Measurements from ENCODE around the gene CTSA.
A peak's percentile ranks its signal among the peaks of the same experiment; 100 is the strongest.

Gene CTSA

DNA sequence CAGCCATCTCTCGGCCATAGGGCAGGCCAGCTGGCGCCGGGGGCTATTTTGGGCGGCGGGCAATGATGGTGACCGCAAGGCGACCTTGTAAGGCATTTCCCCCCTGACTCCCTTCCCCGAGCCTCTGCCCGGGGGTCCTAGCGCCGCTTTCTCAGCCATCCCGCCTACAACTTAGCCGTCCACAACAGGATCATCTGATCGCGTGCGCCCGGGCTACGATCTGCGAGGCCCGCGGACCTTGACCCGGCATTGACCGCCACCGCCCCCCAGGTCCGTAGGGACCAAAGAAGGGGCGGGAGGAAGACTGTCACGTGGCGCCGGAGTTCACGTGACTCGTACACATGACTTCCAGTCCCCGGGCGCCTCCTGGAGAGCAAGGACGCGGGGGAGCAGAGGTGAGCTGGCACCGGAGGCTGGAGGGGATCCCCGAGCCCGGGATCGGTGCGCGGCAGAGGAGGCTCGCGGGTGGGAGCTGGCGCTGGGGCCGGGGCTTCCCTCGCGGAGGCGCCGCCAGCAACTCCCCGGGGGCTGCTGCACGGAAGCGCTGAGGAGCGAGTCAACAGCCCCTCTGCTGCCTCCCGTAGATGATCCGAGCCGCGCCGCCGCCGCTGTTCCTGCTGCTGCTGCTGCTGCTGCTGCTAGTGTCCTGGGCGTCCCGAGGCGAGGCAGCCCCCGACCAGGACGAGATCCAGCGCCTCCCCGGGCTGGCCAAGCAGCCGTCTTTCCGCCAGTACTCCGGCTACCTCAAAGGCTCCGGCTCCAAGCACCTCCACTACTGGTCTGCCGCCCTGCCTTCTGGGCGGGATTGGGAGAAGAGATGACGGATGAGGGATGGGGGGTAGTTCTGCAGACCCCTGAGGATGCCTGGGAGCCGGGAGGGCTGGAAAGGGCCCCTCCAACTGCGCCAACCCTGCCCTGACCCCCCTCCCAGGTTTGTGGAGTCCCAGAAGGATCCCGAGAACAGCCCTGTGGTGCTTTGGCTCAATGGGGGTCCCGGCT, at the start of gene CTSA, which contains the start of gene NEURL2:
Gene CTSA, plus strand, starts transcription at position 351 of the 999 bp plus-strand sequence. Its CDS starts 234 bp downstream, at position 585.
Gene NEURL2, minus strand, starts transcription at position 224 of the 999 bp plus-strand sequence. Its CDS starts 217 bp downstream, at position 7.
- H3K27ac Mint-ChIP-seq = peak within 1 kb of the TSS; percentile 95 to 97
- H3K9me3 Mint-ChIP-seq = no peaks in the 10 kb centered on the region
- DNase-seq (peak; percentile 83 to 87), ATAC-seq (peak; percentile 80)
- peak within 1 kb of the TSS; percentile 94 to 95 for H3K4me3 Mint-ChIP-seq
- H3K27me3 Mint-ChIP-seq = no peaks in the 10 kb centered on the region
- peaks cover 60% of the 10 kb centered on the region for H3K4me1 Mint-ChIP-seq

DNA sequence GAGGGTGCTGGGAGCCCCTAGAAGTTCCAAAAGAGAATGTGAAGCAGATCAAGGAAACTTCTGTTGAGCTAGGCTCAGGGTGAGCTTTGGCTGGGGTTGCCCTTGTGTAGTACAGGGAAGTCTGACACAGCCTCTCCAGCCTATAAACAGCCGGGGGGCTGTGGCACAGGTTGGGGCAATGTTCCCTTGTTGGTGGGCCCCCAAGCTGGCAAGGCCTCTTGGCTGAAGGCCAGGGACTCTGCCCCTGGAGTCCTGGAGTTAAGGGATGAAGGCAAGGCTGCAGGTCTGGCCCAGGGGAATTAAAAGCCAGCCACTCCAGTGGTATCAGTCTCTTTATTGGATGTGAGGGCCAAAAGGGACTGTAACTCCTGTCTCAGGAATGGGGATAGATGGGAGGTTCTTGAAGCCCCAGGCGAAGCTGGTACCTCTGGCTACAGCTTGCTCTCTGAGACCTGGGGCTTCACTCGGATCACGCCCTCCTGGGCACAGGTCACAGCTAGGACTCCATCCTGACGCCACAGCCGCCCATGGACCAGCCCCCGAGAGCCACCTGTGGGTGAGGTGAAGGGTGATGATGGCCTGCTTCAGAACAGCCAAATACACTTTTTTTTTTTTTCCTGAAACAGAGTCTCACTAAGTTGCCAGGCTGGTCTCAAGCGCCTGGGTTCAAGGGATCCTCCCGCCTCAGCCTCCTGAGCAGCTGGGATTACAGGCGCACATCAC, 49.6 kb upstream of the CTSA start:
- no peak overlapping the region for H3K4me3 Mint-ChIP-seq
- no peaks in the 10 kb centered on the region for H3K9me3 Mint-ChIP-seq
- H3K4me1 Mint-ChIP-seq = no peaks in the 10 kb centered on the region
- H3K27ac Mint-ChIP-seq = peak overlapping the region in 1 of 2 donors; percentile 84
- ATAC-seq = no peak
- DNase-seq = no peak
- H3K27me3 Mint-ChIP-seq = no peaks in the 10 kb centered on the region

DNA sequence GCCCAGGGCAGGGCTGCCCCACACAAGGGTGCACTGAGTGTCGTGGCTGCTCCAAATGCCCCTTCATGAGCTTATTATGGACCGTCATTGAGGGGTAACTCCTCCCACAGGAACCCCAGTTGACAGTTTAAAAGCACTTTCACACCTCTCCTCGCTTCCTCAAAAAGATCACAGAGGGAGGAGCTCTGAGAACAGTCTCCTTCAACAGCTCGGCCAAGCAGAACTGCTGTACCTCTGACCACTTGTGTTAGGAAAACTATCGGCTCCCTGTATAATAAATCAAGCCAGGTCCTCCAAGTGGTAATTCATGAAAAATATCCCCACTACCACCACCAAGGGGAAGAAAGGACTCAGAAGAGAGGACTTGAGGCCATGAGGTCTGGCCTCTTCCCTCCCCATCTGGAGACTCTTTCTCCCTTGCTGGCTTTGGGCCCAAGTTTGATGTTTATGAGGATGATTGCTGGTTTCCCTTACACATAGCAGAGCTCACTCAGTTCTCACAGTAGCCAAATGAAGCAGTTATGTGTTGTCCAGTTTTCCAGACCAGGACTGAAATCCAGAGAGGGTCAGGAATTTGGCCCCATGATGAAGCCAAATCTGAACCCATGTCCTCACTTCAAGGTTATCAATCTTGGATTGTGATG, 48.8 kb upstream of the CTSA start:
- peak overlapping the region in 1 of 2 donors; percentile 7 for H3K27ac Mint-ChIP-seq
- no peak overlapping the region for H3K4me3 Mint-ChIP-seq
- H3K27me3 Mint-ChIP-seq = no peaks in the 10 kb centered on the region
- H3K4me1 Mint-ChIP-seq = no peaks in the 10 kb centered on the region
- no peaks in the 10 kb centered on the region for H3K9me3 Mint-ChIP-seq
- DNase-seq (no peak), ATAC-seq (no peak)

DNA sequence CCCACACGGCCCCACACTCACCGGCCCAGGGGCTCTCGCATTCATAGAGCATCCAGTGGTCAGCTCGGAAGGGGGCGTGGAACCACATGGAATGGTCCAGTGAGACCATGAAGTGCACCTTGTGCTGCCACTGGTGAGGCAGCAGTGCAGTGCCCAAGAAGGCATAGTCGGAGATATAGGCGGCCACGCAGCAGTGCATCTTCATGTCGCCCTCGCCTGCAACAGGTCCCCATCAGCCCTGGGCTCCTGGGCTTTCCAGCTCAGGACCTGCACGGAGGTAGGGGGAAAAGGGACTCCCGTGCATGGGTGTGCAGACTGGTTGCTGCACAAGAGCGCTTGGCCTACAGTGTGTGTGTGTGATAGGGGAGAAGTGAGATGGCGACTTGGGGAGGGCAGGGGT, 47.6 kb upstream of the CTSA start:
- Mint-ChIP-seq H3K4me3 (no peak overlapping the region), H3K27ac (no peak overlapping the region)
- ATAC-seq = no peak

DNA sequence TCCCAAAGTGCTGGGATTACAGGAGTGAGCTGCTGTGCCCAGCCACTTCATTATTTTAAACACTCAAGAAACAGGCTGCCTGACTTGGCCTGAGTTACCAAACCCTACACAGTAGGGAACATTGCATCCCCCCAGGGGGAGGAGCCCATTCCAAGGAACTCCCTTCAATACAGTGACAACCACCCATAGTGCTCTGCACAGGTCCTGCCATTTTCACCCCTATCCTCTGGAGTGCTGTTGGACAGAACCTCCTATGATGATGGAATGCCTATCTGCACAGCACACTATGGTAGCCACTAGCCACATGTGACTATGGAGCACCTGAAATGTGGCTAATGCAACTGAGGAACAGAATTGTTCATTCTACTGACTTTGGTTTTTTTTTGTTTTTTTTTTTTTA, 45.7 kb upstream of the CTSA start:
- no peak overlapping the region for H3K27ac Mint-ChIP-seq
- peaks cover 6% of the 10 kb centered on the region for H3K4me1 Mint-ChIP-seq
- no peak for DNase-seq
- H3K4me3 Mint-ChIP-seq = no peak overlapping the region
- H3K9me3 Mint-ChIP-seq = no peaks in the 10 kb centered on the region
- H3K27me3 Mint-ChIP-seq = no peaks in the 10 kb centered on the region
- no peak for ATAC-seq

More for the DNA sequence above, 47.6 kb upstream of the CTSA start:
- peaks cover 2% of the 10 kb centered on the region for H3K4me1 Mint-ChIP-seq
- no peaks in the 10 kb centered on the region for H3K27me3 Mint-ChIP-seq
- no peak for DNase-seq
- H3K9me3 Mint-ChIP-seq = no peaks in the 10 kb centered on the region

DNA sequence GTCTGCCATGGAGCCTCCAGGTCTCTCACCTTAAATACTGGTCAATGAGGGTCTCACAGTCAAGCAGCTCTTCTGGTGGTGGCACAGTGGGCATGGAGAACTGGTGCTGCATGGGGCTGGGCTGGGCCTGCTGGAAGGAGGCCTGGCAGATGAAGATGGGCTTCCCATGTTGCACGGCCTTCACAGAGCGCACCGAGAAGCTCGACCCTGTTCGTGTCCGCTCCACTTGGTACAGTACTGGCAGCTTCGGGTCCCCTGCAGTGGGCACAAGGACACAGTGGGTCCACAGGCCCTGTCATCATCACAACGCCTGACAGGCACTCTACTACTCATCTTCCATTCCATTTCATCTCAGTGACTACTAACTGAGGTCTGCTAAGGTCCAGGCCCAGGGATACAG, 42.7 kb upstream of the CTSA start:
- peak overlapping the region in 1 of 2 donors; percentile 89 for H3K27ac Mint-ChIP-seq
- ATAC-seq = no peak
- H3K27me3 Mint-ChIP-seq = no peaks in the 10 kb centered on the region
- H3K9me3 Mint-ChIP-seq = no peaks in the 10 kb centered on the region
- H3K4me1 Mint-ChIP-seq = peaks cover 8% of the 10 kb centered on the region
- no peak for DNase-seq
- H3K4me3 Mint-ChIP-seq = no peak overlapping the region

DNA sequence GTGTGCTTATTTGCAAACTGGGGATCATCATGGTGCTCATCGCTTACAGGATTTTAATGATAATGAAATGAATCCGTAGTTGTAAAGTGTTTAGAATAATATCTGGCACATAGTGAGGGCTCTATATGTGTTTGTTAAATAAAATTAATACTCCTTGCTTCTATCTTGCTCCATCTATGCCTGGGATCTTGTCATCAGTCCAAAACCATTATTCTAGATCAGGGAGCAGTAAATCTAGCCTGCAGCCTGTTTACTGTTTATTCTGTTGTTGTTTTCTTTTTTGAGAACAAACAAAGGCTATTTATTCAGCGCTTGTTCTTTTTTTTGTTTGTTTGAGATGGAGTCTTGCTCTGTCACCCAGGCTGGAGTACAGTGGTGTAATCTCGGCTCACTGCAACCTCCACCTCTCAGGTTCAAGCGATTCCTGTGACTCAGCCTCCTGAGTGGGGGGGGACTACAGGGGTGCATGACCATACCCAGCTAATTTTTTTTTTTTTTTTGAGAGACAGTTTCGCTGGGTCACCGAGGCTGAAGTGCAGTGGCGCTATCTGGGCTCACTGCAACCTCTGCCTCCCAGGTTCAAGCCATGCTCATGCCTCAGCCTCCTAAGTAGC, 42.1 kb upstream of the CTSA start:
- DNase-seq (no peak), ATAC-seq (no peak)

DNA sequence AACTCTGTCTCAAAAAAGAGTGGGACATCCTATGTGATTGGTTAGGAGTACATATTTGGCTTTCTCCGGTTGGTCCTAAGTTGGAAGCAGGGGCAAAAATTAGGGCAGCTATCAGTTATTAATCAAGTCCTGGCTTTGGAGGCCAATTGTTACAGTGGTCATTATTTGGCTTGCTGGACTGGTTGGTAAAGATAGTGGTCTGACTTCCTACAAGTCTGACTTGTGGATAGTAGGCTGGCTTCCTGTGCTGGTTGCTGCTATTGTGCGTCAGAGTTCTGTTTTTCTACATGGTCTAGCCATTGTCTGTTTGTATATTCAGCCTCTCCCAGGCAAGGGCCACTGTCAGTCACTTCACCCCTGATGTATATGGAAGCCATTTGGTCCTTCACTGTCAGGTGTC, 40.9 kb upstream of the CTSA start:
- no peaks in the 10 kb centered on the region for H3K27me3 Mint-ChIP-seq
- H3K4me3 Mint-ChIP-seq = no peak overlapping the region
- DNase-seq (no peak), ATAC-seq (no peak)
- peaks cover 26% of the 10 kb centered on the region for H3K4me1 Mint-ChIP-seq
- no peak overlapping the region for H3K27ac Mint-ChIP-seq
- no peaks in the 10 kb centered on the region for H3K9me3 Mint-ChIP-seq

More for the DNA sequence above, 42.1 kb upstream of the CTSA start:
- H3K4me1 Mint-ChIP-seq = peaks cover 14% of the 10 kb centered on the region
- no peak overlapping the region for H3K27ac Mint-ChIP-seq
- H3K4me3 Mint-ChIP-seq = no peak overlapping the region
- H3K9me3 Mint-ChIP-seq = no peaks in the 10 kb centered on the region
- H3K27me3 Mint-ChIP-seq = no peaks in the 10 kb centered on the region

DNA sequence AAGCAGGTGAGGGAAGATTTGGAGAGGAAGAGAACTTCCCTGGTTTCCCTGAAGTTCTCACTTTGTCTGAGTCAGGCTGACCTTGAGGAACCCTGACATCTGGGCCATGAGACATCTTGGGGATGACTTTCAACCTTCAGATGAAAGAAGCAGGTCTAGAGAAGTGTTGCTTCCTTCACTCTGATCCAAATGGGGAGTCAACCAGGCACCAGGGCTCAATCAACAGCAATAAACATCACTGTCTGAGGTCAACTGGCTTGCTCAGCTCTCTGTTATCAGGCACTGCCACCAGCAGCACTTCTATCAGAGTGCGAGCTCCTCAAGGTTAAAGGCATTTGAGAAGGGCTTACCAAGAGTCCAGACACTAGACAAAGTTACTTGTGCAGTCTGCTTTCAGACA, 40.2 kb upstream of the CTSA start:
- DNase-seq (no peak), ATAC-seq (no peak)
- Mint-ChIP-seq H3K4me3 (no peak overlapping the region), H3K27me3 (no peaks in the 10 kb centered on the region), H3K4me1 (peaks cover 30% of the 10 kb centered on the region), H3K9me3 (no peaks in the 10 kb centered on the region), H3K27ac (peak overlapping the region in 1 of 2 donors; percentile 12)

DNA sequence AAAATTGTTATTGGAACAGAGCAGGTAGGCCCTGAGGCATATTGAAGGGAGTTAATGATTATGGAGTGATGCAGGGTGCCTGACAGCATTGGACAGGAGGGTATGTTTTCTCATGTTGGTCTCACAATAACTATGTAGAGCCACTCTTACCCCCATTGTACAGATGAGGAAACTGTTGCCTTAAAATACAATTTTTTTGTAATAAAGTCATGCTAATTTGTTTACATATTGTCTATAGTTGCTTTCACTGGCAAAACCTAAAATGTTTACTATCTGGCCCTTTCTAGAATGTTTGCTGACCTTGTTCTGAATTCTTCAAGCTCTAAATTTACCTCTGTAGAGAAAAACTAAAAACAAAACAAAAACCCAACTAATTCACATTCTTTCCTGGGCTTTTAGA, 39.6 kb upstream of the CTSA start:
- Mint-ChIP-seq H3K4me1 (peaks cover 36% of the 10 kb centered on the region), H3K27me3 (no peaks in the 10 kb centered on the region), H3K4me3 (no peak overlapping the region), H3K9me3 (no peaks in the 10 kb centered on the region), H3K27ac (peak overlapping the region in 1 of 2 donors; percentile 69)
- ATAC-seq = no peak
- no peak for DNase-seq

DNA sequence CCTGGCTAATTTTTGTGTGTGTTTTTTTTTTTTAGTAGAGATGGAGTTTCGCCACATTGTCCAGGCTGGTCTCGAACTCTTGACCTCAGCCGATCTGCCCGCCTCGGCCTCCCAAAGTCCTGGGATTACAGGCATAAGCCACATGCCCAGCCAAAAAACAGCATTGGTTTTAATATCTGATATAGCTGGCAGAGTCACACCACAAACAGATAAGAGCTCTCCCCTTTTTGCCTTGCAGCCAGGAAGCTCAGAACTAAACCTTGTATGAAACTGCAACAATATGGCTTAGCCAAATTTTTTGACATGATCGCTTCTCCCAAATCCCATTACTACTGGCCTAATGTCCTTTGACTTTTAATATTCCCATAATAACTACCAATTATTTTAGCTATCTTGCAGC, 38.8 kb upstream of the CTSA start:
- no peaks in the 10 kb centered on the region for H3K27me3 Mint-ChIP-seq
- H3K9me3 Mint-ChIP-seq = no peaks in the 10 kb centered on the region
- ATAC-seq (no peak), DNase-seq (no peak)
- H3K27ac Mint-ChIP-seq = no peak overlapping the region
- peaks cover 39% of the 10 kb centered on the region for H3K4me1 Mint-ChIP-seq
- H3K4me3 Mint-ChIP-seq = no peak overlapping the region

DNA sequence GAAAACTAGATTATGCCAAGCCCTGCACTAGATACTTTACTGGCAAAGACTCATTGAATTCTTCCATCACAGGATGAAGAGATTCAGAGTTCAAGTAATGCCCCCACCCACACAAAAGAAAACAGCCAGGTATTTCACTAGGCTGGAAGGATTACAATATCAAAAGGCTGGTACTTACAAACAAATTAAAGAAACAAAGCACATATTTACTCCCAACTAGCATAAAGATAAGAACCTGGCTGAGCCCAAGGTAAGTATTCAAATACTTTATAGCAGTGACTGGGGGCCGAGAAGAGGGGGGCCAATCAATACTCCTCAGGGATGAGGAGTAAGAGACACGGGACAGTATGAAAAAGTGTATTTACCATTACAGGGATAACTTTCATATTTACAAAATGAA, 37.7 kb upstream of the CTSA start:
- Mint-ChIP-seq H3K27ac (no peak overlapping the region), H3K9me3 (no peaks in the 10 kb centered on the region), H3K27me3 (no peaks in the 10 kb centered on the region), H3K4me3 (no peak overlapping the region), H3K4me1 (peaks cover 47% of the 10 kb centered on the region)
- no peak for ATAC-seq
- no peak for DNase-seq

DNA sequence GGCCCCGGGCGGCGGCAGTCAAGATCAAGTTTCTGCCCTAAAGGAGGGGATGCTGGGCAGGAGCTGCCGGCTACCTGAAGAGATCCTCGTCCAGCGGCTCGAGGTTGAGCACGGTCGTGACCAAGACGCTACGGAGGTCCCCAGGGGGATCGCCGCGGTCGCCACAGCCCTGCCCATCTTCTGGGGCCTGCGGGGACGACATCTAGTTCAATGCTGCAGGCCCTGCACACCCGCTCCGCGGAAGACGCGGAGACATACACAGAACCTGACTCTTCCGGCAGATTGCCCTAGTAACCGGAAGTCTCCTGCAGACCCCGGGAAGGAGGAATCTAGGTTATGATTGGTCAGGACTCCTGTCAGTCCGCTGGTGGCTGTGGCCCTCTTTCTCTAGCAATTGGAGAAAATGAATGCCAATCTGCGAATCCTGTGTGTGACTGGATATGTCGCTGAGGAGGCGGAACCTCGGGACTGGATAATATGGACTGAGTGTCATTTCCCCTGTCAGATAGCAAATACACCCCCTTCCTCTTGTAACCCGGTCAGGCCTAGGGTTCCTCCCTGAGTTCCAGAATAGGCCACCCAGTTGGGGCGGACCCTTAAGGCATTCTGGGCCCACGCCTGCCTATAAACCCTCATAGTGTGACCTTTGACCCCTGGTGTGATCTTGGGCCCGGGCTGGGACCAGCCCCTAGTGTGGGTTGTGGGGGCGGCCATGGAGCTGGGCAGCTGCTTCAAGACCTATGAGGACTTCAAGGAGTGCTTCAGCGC, 33.8 kb upstream of the CTSA start, which contains the start of the genes ACOT8 and ZSWIM3:
Gene ACOT8, minus strand, starts transcription at position 279 of the 768 bp plus-strand sequence. Its CDS starts 77 bp downstream, at position 202.
Gene ZSWIM3, plus strand, starts transcription at position 501 of the 768 bp plus-strand sequence. Its CDS starts 212 bp downstream, at position 713.
- peak; percentile 94 to 97 for DNase-seq
- Mint-ChIP-seq H3K4me3 (peak within 1 kb of the TSS; percentile 94 to 98), H3K27ac (peak within 1 kb of the TSS; percentile 99), H3K9me3 (no peaks in the 10 kb centered on the region), H3K4me1 (peaks cover 60% of the 10 kb centered on the region), H3K27me3 (no peaks in the 10 kb centered on the region)
- ATAC-seq = peak; percentile 97

DNA sequence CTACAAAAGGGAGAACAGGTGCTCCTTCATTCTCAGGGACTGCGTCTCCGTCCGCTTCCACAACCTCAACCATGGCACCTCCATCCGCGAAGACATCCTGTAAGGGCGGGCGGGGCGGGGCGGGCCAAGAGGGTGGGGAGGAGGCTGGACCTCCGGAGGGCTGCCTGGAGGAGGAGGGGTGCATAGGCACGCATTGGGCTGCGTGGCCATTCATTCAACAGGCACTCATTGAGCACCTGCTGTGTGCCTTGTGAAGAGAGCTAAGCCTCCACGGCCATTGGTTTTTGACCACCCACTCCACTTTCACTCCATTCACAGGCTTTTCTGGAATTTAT, 33.3 kb upstream of the CTSA start:
- no peak for DNase-seq
- Mint-ChIP-seq H3K27ac (peak overlapping the region; percentile 99), H3K27me3 (no peaks in the 10 kb centered on the region)

More for the DNA sequence above, 33.3 kb upstream of the CTSA start:
- no peaks in the 10 kb centered on the region for H3K9me3 Mint-ChIP-seq
- peaks cover 60% of the 10 kb centered on the region for H3K4me1 Mint-ChIP-seq
- peak; percentile 64 for ATAC-seq
- peak overlapping the region; percentile 94 to 98 for H3K4me3 Mint-ChIP-seq

Data from stimulated activated naive CD8-positive, alpha-beta T cell treated with anti-CD3 and anti-CD28 coated beads, Interleukin-15, amount 100 ng/mL, for 72 hours (primary cell).